Measurements from ENCODE around the gene TDP2.
"Not testable (repeated sequence)": the region's sequence is repeated elsewhere in the genome, so short reads cannot be mapped to it uniquely, and the experiment has no call there.

TDP2 gene

DNA sequence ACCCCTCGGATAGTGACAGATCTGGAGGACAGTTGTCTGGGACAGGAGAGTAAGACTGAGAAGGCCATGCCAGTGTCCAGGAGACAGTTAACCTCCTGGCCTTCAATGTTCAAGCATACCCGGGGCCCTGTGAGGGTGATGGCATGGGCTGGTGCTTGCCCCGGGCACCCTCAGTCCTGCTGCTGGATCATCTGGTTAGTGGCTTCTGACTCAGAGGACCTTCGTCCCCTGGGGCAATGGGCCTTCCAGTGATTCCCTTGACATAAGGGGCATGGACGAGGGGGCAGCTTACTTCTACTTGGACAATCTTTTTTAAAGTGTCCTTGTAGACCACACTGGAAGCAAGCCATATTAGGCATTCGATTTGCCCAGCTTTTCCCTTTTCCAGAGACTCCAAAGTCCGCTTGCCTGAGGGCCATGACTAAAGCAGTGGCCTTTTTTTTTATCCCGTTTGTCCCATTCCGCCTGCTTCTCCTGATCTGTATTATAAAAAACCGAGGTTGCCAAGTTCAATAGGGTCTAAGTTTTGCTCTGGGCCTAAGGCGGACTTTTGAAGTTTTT is 12.2 kb upstream of the TDP2 start:
- DNase-seq = not testable (repeated sequence)

DNA sequence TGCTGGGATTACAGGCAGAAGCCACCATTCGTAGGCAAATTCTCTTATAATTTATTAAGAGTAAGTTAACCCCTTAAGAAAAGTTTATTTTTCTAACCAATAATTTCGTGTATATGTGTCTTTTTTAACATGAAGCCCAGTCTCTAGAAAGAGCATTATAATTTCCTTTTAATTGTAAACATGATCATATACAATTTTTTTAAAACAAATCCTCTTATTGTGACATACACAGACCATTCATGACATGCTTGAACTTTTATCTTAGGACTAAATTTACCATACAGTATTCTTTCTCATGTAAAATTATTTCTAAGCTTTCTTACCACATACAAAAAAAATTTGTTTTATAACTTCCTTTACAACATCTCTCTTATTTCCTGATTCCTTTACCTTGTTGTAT is 6.9 kb upstream of the TDP2 start:
- DNase-seq = no peak

DNA sequence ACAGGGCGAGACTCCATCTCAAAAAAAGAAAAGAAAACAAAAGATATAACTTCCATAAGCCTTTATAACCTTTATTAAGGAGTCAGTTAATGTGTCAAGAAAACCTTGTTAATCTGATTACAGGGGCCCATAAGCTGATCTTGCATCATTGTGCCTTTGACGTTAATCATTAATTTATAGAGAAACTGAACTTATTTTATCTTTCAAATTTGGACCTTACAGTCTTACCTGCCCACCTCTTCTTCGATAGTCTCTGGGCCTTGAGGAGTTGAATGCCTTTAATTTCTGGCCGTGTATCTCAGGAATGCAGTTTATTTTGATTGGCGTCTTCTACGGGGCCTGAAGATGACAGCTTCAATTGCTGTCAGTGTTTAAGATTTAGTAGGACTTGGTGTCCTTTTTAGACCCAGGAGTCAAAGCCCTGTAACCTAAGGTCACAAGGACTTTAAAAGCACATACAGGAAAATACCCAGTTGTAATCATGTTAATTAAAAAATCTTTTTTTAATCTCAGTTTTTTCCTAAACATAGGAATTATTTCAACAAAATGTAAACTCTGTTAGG is 6.0 kb upstream of the TDP2 start:
- no peak for DNase-seq

- DNase-seq = not testable (repeated sequence)
Measured at GRCh38 chr6:24671077-24671476, 4.4 kb upstream of the TDP2 start.

DNA sequence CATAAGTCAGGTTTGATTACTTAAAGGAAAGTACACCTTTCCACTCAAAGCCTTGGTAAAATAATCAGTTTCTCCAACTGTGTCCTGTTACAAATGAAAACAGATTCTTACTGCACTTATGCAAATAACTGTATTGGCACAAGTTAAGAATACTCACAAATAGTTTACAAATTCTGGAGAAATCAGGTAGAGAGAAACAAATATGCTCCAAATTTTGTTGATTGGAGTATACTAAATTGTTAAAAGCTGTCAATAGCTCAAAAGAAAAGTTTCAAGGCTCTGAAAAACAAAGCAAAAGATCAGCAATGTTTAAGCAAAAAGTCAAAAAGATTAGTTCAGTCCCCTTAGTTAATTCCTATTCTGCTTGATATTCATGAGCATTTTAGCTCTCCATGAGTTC is 3.8 kb upstream of the TDP2 start:
- DNase-seq = not testable (repeated sequence)

DNA sequence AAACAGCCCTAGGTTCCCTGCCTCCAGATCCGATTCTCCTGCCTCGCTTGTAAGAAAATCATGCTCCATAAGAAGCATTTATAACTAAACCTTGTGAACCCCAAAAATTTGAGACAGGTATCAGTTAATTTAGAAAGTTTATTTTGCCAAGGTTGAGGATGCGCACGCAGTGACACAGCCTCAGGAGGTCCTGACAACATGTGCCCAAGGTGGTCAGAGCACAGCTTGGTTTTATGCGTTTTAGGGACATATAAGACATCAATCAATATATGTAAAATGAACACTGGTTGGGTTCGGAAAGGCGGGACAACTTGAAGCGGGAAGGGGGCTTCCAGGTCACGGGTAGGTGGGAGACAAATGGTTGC is 2.3 kb upstream of the TDP2 start:
- DNase-seq = no peak

- DNase-seq = not testable (repeated sequence)
Measured at GRCh38 chr6:24668066-24668996, 1.6 kb upstream of the TDP2 start.

DNA sequence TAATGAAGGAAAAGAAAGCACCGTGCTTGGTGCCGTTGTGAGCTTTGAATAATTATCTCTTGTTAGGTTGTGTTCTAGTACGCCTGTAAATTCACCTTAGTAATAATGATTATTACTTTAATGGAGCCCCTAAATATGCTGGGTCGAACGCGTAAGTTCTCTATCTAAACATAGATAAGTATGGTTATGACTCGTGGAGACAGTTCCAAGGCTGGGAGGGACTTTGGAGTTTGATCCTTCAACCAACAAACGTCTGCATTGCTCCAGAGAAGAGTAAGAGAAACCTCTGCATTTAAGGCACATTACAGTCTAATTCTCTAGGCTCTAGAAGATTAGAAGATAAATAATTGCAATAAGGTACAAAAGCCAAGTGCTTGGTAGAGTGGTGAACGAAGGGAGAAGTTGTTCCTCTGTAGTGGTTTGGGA is 692 bp upstream of the TDP2 start:
- no peak for DNase-seq

- no peak for DNase-seq
Measured at GRCh38 chr6:24666097-24666640, 530 bp downstream of the TDP2 start.

DNA sequence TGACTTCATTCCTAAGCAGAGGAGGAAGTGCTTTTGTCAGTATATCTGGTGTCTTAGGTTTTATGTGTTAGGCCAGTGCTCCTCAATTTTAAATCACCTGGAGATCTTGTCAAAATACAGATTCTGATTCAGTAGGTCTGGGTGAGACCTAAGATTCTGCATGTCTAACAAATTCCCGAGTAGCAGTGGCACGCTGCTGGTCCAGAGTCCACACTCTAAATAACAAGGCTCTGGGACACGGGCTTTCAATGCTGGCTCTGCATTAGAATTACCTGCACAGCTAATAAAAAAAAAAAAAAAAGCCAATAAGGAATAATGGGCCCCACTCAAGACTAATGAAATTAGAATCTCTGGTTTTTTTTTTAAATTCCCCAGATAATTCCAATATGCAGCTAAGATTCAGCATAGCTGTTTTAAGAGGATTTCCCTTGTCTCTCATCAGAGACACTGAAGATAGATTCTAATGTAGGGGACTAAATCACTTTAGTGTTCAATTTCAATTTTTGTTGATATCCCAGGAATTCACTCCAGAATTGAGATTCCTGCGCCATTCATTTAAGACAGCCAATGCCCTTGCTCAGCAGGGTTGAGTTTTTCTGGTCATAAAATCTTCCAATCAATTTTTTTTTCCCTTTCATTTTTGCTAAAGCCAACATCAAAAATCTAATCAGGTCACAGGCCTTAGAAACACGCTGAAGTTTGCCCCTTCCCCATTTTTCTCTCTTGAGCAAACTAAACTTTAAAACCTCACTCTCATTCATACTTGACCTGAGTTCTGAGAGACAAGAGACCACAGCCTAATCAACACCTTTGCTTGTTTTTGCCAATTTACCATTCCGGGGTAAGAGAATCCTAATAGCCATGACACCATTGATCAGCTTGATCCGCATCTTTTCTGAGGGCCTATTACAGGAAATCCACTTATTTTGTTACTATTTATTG is 2.4 kb downstream of the TDP2 start:
- DNase-seq = no peak

- no peak for DNase-seq
Measured at GRCh38 chr6:24663189-24663588, 3.5 kb downstream of the TDP2 start.

DNA sequence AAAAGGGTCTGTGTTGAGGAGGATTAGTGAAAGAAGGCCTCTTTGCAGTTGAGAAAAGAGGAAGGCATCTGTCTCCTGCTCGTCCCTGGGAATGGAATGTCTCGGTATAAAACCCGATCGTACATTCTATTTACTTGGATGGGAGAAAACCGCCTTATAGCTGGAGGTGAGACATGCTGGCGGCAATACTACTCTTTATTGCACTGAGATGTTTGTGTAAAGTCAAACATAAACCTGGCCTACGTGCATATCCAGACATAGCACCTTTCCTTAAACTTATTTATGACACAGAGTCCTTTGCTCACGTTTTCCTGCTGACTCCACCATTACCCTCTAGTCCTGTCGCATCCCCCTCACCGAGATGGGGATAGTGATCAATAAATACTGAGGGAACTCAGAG is 4.5 kb downstream of the TDP2 start:
- DNase-seq = no peak

DNA sequence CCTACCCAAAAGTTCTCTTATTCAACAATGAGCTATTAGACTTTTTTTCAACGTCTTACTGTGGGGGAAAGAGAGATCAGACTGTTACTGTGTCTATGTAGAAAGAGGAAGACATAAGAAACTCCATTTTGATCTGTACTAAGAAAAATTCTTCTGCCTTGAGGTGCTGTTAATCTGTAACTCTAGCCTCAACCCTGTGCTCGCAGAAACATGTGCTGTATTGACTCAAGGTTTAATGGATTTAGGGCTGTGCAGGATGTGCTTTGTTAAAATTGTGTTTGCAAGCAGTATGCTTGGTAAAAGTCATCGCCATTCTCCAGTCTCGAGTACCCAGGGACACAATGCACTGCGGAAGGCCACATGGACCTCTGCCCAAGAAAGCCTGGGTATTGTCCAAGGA is 4.9 kb downstream of the TDP2 start:
- DNase-seq = not testable (repeated sequence)

- DNase-seq = no peak
Measured at GRCh38 chr6:24660105-24660504, 6.6 kb downstream of the TDP2 start.

- no peak for DNase-seq
Measured at GRCh38 chr6:24659561-24659960, 7.1 kb downstream of the TDP2 start.

DNA sequence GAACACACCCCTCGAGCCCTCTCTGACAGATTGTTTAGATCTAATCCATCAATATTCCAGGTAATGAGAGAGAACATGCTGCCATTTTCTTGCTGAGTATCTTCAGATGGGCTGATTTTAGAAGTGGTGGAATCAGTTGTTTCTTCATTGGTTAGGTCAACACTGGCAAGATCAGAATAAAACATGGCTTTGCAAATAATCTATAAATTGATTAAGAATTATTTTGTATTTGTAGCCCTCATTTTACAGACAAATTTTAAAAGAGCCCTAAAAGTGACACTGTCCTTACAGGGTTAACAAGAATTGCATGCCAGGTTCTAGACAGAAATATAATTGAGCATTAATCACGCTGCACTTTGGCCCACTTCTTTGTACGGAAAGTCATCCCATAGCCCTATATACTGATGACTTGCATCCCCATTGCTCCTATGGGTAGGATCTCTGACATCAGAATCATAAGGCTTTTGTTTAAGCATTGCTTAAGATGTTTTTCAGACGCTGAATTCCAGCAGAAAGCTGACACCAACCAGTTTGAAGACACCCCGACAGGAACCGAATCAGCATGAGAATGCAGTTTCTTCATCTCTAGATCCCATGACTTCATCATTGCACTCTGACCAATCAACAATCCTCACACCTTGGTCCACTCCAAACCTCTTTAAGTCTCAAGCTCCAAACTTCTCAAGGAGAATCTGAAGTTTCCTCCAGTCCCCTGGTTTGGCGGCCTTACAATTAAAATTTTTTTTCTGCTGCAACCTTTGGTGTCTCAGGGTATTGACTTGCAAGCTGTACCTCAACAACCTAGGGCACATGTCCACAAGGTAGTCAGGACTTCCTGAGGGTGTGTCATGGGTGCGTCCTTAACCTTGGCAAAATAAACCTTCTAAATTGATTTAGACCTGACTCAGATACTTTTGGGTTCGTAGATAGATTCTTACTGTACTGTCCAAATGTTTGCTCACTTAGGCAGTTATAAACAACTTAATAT is 7.8 kb downstream of the TDP2 start:
- DNase-seq = no peak

GRCh38 chr6:24655215-24655614 is 11.5 kb downstream of the TDP2 start:
- no peak for DNase-seq

GRCh38 chr6:24650365-24650764 is 16.3 kb downstream of the TDP2 start:
- no peak for DNase-seq

GRCh38 chr6:24649691-24650090 is 17.0 kb downstream of the TDP2 start:
- DNase-seq = no peak

DNA sequence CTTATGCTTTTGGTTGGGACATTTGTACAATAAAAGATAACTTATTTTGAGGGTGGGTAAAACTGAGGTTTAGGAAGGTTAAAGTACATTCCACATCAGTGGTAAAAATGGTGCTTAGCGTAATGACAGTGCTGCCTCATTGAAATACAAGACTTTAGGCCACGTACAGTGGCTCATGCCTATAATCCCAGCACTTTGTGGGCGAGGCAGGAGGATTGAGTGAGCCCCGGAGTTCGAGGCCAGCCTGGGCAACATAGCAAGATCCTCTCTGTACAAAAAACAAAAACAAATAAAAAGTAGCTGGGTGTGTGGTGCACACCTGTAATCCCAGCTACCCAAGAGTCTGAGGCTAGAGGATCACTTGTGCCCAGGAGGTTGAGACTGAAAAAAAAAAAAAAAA is 18.4 kb downstream of the TDP2 start:
- DNase-seq = no peak

DNA sequence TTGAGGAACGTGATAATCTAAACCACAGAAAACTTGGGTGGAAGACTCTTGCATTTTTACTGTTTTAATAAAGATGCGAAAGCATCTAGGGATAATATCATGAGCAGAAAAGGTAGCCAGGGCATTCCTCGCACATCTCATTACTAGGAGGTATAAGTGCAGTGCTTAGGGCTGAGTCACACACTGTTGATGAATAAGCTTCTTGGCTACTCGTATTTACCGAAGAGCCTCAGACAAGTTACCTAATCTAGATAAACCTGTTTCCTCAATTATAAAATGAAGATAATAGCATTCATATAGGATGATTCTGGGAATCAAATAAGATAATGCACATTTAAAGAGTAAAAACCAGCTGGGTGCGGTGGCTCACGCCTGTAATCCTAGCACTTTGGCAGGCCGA is 19.9 kb downstream of the TDP2 start:
- DNase-seq = no peak

GRCh38 chr6:24644377-24644776 is 22.3 kb downstream of the TDP2 start:
- DNase-seq = no peak
